Panc1 (cell line): ENCODE data around the gene CDK11B.

Source experiments
- POLR2AphosphoS5 ChIP-seq: IDR thresholded peaks from 2 replicates; pipeline ENCODE4 v1.6.1; 2012; ENCODE audit warnings: mild to moderate bottlenecking, low read depth, low read length, moderate library complexity
- SIN3A ChIP-seq: IDR thresholded peaks from 2 replicates; pipeline ENCODE4 v1.6.1; 2012; ENCODE audit warnings: low read depth, mild to moderate bottlenecking, low read length, moderate library complexity, borderline replicate concordance; ENCODE audit not compliant: insufficient read depth
- TCF7L2 ChIP-seq: IDR thresholded peaks from 2 replicates; pipeline ENCODE4 v1.6.1; 2011; ENCODE audit warnings: mild to moderate bottlenecking, low read depth, low read length, inconsistent platforms
- TF ChIP-seq, protein P1 (sequence below): fragments of 450-650 bp; IDR thresholded peaks from 2 replicates; pipeline ENCODE4 v1.5.1; 2017; ENCODE audit warnings: mild to moderate bottlenecking

DNA sequence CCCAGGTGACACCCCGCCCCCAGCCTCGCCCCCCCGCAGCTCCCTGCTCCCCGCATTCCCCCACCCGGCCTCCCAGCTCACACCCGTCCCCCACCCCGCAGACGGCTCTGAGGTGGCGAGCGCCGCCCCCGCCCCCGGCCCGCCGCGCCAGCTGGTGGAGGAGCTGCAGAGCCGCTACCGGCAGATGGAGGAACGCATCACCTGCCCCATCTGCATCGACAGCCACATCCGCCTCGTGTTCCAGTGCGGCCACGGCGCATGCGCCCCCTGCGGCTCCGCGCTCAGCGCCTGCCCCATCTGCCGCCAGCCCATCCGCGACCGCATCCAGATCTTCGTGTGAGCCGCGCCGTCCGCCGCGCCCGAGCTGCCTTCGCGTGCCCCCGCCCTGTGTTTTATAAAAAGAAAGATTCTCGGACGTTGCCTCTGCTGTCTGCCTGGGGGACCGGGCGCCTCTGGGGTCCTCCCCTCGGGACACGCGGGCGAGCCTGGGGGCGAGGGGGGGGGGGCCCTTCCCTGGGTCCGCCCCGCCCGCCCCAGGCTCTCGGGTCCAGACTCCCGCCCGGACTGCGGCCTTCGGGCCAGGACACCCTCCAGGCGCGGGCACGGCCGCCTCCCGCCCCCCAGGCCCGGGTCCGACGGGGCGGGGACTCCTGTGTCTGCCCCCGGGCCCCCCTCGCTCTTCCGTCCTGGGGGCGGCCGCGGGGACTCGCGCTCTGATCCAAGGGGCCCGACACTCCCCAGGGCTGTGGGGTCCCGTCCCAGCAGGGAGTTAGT is 28.4 kb downstream of the CDK11B start:
- TF ChIP-seq, protein P1, sequence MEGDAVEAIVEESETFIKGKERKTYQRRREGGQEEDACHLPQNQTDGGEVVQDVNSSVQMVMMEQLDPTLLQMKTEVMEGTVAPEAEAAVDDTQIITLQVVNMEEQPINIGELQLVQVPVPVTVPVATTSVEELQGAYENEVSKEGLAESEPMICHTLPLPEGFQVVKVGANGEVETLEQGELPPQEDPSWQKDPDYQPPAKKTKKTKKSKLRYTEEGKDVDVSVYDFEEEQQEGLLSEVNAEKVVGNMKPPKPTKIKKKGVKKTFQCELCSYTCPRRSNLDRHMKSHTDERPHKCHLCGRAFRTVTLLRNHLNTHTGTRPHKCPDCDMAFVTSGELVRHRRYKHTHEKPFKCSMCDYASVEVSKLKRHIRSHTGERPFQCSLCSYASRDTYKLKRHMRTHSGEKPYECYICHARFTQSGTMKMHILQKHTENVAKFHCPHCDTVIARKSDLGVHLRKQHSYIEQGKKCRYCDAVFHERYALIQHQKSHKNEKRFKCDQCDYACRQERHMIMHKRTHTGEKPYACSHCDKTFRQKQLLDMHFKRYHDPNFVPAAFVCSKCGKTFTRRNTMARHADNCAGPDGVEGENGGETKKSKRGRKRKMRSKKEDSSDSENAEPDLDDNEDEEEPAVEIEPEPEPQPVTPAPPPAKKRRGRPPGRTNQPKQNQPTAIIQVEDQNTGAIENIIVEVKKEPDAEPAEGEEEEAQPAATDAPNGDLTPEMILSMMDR: no peak
- TF ChIP-seq POLR2AphosphoS5 (no peak), TCF7L2 (no peak), SIN3A (no peak)
